ENCODE measurements around the gene SUPT20HL2. TPM values are rescaled to one million over a fixed set of nuclear protein-coding genes. Genes with fewer than 3 reads are reported as not detected.

The SUPT20HL2 gene
- total and polyA plus RNA-seq, 2 donors: not detected

DNA sequence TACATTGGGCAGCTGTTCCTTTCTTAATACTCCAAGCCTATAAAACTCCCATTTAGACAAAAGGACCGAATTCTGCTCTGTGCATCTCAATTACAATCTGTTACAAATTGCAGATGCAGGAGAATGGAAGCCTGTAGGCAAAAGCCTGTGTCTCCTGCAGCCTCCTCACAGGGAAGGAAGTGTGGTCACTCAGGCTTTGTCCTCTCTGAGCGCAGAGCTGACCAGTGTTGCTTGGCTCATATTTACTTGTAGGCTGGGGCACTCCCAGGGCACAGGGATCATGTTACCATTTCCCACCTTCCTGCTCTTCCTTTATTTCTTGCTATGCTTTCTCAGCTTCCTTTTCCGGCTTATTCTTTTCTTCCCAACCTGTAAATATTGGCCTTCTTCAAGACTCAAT, 15.7 kb downstream of the SUPT20HL2 start:
- no peak overlapping the region for H3K27ac ChIP-seq (ENCODE audit: low read depth in 1 of 2, low read length in 1 of 2)
- H3K27me3 ChIP-seq (ENCODE audit: control insufficient read depth in 2 of 2, insufficient read depth in 1 of 2, low read length in 1 of 2): no peaks in the 10 kb centered on the region
- H3K4me1 ChIP-seq (ENCODE audit: control insufficient read depth in 2 of 2, insufficient read depth in 2 of 2, low read length in 2 of 2): no peaks in the 10 kb centered on the region
- H3K9me3 ChIP-seq (ENCODE audit: control insufficient read depth in 2 of 2, insufficient read depth in 1 of 2, low read length in 1 of 2): no peaks in the 10 kb centered on the region
- no peak for DNase-seq (ENCODE audit: low read depth in 6 of 9, low spot score in 9 of 9)
- no peak overlapping the region for H3K4me3 ChIP-seq (ENCODE audit: low read length in 2 of 2)
- 81% methylated on average over 3 of the region's 3 CpGs for WGBS
- no peaks in the 10 kb centered on the region for H3K36me3 ChIP-seq (ENCODE audit: control insufficient read depth in 2 of 2, insufficient read depth in 2 of 2, low read length in 1 of 2)

DNA sequence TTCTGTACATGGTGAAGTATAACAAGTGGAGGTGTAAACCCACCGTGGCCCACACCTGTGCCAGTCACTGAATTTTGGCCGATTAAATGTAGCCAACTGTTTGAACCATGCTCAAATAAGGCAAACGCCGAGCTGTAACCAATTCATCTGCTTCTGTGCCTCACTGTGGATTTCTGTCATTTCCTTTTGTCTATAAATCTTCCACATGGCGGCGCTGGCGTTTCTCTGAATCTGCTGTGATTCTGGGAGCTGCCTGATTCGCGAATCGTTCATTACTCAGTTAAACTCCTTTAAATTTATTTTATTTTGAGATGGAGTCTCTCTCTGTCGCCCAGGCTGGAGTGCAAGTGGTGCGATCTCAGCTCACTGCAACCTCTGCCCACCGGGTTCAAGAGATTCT, 19.2 kb downstream of the SUPT20HL2 start:
- Histone ChIP-seq H3K4me1 (ENCODE audit: control insufficient read depth in 2 of 2, insufficient read depth in 2 of 2, low read length in 2 of 2) (no peaks in the 10 kb centered on the region), H3K27me3 (ENCODE audit: control insufficient read depth in 2 of 2, insufficient read depth in 1 of 2, low read length in 1 of 2) (no peaks in the 10 kb centered on the region), H3K27ac (ENCODE audit: low read depth in 1 of 2, low read length in 1 of 2) (no peak overlapping the region), H3K4me3 (ENCODE audit: low read length in 2 of 2) (no peak overlapping the region), H3K36me3 (ENCODE audit: control insufficient read depth in 2 of 2, insufficient read depth in 2 of 2, low read length in 1 of 2) (no peaks in the 10 kb centered on the region), H3K9me3 (ENCODE audit: control insufficient read depth in 2 of 2, insufficient read depth in 1 of 2, low read length in 1 of 2) (no peaks in the 10 kb centered on the region)
- peak in 5 of 9 donors; percentile 2 to 46 (median 13) for DNase-seq (ENCODE audit: low read depth in 6 of 9, low spot score in 9 of 9)
- WGBS: 33% methylated on average over 13 of the region's 13 CpGs

DNA sequence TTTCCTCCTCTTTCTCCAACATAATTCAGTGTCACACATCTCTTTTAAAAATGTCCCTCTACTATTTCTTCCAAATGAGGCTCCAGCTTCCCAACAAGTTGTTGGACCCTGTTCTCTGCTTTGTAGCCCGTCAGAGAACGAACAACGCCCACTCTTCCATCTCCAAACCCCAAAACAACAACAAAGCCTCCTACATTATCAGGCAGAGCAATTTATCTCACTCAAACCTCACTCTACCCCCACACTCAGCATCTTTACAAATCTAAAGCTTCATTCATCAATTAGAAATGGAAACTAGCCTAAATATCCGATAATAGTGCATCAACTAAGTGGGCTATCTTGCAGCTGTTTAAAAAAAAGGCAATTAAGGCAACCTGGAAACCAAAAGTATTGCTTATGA, 20.5 kb downstream of the SUPT20HL2 start:
- Histone ChIP-seq H3K4me3 (ENCODE audit: low read length in 2 of 2) (no peak overlapping the region), H3K4me1 (ENCODE audit: control insufficient read depth in 2 of 2, insufficient read depth in 2 of 2, low read length in 2 of 2) (no peaks in the 10 kb centered on the region), H3K27ac (ENCODE audit: low read depth in 1 of 2, low read length in 1 of 2) (no peak overlapping the region), H3K36me3 (ENCODE audit: control insufficient read depth in 2 of 2, insufficient read depth in 2 of 2, low read length in 1 of 2) (no peaks in the 10 kb centered on the region), H3K27me3 (ENCODE audit: control insufficient read depth in 2 of 2, insufficient read depth in 1 of 2, low read length in 1 of 2) (no peaks in the 10 kb centered on the region), H3K9me3 (ENCODE audit: control insufficient read depth in 2 of 2, insufficient read depth in 1 of 2, low read length in 1 of 2) (no peaks in the 10 kb centered on the region)
- no peak for DNase-seq (ENCODE audit: low read depth in 6 of 9, low spot score in 9 of 9)
- 99% methylated on average over 4 of the region's 4 CpGs for WGBS

DNA sequence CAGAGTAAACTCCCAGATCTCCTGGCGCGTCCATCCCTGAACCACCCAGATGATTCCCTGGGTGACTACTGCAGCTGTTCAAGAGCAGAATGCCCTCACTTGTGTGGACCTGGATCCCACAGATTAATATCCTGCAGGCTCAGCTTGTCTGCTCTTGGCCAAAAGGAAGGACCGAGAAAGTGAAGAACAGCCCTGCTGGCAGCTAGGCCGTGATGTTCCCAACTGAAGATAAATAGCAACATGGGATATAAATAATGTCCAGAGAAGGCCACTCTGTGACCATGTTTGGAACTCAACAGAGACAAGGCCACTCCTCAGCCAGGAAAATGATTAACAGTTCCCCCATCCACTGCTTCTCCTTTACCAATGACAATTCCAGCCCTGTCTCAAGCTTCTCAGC, 21.5 kb downstream of the SUPT20HL2 start:
- Histone ChIP-seq H3K27me3 (ENCODE audit: control insufficient read depth in 2 of 2, insufficient read depth in 1 of 2, low read length in 1 of 2) (no peaks in the 10 kb centered on the region), H3K4me1 (ENCODE audit: control insufficient read depth in 2 of 2, insufficient read depth in 2 of 2, low read length in 2 of 2) (no peaks in the 10 kb centered on the region), H3K9me3 (ENCODE audit: control insufficient read depth in 2 of 2, insufficient read depth in 1 of 2, low read length in 1 of 2) (no peaks in the 10 kb centered on the region), H3K4me3 (ENCODE audit: low read length in 2 of 2) (no peak overlapping the region), H3K27ac (ENCODE audit: low read depth in 1 of 2, low read length in 1 of 2) (no peak overlapping the region), H3K36me3 (ENCODE audit: control insufficient read depth in 2 of 2, insufficient read depth in 2 of 2, low read length in 1 of 2) (no peaks in the 10 kb centered on the region)
- DNase-seq (ENCODE audit: low read depth in 6 of 9, low spot score in 9 of 9): no peak
- 92% methylated on average over 4 of the region's 4 CpGs for WGBS

DNA sequence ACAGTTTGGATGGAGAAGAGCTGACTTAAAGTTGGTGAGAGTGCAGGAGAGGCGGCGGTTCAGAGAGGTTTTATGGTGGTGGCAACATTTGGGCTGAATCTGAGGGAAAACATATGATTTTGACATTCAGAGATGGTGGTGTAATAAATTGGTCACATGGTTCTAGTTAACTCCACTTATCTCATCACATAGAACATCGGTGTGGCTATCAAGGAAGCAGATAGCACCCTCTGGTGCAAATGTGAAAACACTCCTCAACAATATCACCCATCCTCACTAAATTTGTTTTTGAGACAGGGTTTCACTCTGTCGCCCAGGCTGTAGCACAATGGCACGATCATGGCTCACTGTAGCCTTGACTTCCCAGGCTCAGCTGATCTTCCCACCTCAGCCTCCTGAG, 28.8 kb downstream of the SUPT20HL2 start:
- no peaks in the 10 kb centered on the region for H3K36me3 ChIP-seq (ENCODE audit: control insufficient read depth in 2 of 2, insufficient read depth in 2 of 2, low read length in 1 of 2)
- no peaks in the 10 kb centered on the region for H3K27me3 ChIP-seq (ENCODE audit: control insufficient read depth in 2 of 2, insufficient read depth in 1 of 2, low read length in 1 of 2)
- H3K27ac ChIP-seq (ENCODE audit: low read depth in 1 of 2, low read length in 1 of 2): no peak overlapping the region
- DNase-seq (ENCODE audit: low read depth in 6 of 9, low spot score in 9 of 9): no peak
- 94% methylated on average over 5 of the region's 5 CpGs for WGBS
- no peaks in the 10 kb centered on the region for H3K9me3 ChIP-seq (ENCODE audit: control insufficient read depth in 2 of 2, insufficient read depth in 1 of 2, low read length in 1 of 2)
- H3K4me1 ChIP-seq (ENCODE audit: control insufficient read depth in 2 of 2, insufficient read depth in 2 of 2, low read length in 2 of 2): no peaks in the 10 kb centered on the region
- no peak overlapping the region for H3K4me3 ChIP-seq (ENCODE audit: low read length in 2 of 2)

DNA sequence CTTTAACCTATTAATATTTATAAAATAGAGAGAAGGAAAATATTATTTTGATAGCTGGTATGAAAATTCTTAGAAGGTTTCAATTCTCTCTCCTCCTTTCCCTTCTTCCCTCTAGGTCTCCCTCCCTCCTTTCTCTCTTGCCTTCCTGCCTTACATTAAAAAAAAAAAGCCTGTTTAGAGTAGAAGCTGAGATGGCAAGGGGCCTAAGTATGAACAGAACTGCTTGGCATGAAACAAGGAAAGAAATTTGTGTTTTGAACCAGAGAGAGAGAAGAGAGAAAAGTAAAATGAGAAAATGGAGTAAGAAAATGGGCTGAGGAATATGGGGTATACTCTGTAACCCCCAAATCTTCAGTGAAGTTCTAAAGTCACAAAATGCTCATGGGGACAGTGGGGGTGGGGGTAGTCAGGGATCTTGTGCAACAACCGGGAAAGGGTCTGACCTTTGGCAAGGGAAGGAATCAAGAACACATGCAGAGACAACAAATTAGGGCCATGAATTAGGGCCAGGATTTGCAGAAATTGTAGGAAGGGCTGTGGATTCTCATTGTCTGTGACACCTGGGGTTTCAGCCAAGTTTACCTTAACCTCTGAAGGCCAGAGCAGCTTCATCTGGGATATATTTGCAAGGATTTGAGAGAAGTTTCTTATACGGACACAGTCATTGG, 30.6 kb downstream of the SUPT20HL2 start:
- 94% methylated on average over 2 of the region's 2 CpGs for WGBS

DNA sequence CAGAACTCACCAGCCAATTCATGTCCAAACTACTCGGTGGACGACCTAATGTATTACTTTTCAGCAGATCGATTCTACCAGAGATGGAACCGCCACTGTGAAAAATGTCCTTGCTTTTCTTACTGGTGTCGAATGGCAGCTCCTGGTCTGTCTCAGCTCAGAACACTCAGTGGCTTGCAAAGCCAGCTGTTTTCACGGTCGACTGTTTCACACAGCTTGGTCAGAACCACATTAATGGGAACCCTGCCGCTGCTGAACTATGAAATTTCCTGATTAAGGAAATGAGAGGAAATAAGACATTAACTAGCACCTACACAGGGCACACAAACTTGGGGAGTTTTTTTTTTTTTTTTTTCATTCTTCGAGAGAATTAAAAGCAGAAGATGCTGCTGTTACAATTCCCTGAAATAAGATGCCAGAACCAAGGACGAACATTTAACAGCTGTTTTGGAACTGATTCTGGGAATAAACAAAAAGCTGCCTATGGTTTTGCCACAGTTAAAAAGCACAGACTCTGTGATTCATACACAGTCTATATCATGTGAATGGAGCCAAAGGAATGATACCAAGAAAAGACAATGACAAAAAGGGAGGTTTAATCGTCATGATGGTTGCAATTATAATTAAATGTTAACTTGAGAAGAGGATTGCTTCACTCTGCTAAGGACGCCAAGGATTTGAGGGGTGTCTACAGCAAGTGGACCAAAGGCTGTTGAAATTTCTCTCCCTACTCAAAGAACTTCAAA, 31.3 kb downstream of the SUPT20HL2 start:
- Histone ChIP-seq H3K27ac (ENCODE audit: low read depth in 1 of 2, low read length in 1 of 2) (no peak overlapping the region), H3K9me3 (ENCODE audit: control insufficient read depth in 2 of 2, insufficient read depth in 1 of 2, low read length in 1 of 2) (no peaks in the 10 kb centered on the region), H3K4me3 (ENCODE audit: low read length in 2 of 2) (no peak overlapping the region), H3K27me3 (ENCODE audit: control insufficient read depth in 2 of 2, insufficient read depth in 1 of 2, low read length in 1 of 2) (no peaks in the 10 kb centered on the region), H3K36me3 (ENCODE audit: control insufficient read depth in 2 of 2, insufficient read depth in 2 of 2, low read length in 1 of 2) (no peaks in the 10 kb centered on the region), H3K4me1 (ENCODE audit: control insufficient read depth in 2 of 2, insufficient read depth in 2 of 2, low read length in 2 of 2) (no peaks in the 10 kb centered on the region)
- DNase-seq (ENCODE audit: low read depth in 6 of 9, low spot score in 9 of 9): no peak
- WGBS: 30% methylated on average over 12 of the region's 12 CpGs

More for the DNA sequence above, 30.6 kb downstream of the SUPT20HL2 start:
- no peak overlapping the region for H3K4me3 ChIP-seq (ENCODE audit: low read length in 2 of 2)
- H3K9me3 ChIP-seq (ENCODE audit: control insufficient read depth in 2 of 2, insufficient read depth in 1 of 2, low read length in 1 of 2): no peaks in the 10 kb centered on the region
- no peaks in the 10 kb centered on the region for H3K4me1 ChIP-seq (ENCODE audit: control insufficient read depth in 2 of 2, insufficient read depth in 2 of 2, low read length in 2 of 2)
- no peaks in the 10 kb centered on the region for H3K27me3 ChIP-seq (ENCODE audit: control insufficient read depth in 2 of 2, insufficient read depth in 1 of 2, low read length in 1 of 2)
- no peak for DNase-seq (ENCODE audit: low read depth in 6 of 9, low spot score in 9 of 9)
- no peaks in the 10 kb centered on the region for H3K36me3 ChIP-seq (ENCODE audit: control insufficient read depth in 2 of 2, insufficient read depth in 2 of 2, low read length in 1 of 2)
- H3K27ac ChIP-seq (ENCODE audit: low read depth in 1 of 2, low read length in 1 of 2): no peak overlapping the region

DNA sequence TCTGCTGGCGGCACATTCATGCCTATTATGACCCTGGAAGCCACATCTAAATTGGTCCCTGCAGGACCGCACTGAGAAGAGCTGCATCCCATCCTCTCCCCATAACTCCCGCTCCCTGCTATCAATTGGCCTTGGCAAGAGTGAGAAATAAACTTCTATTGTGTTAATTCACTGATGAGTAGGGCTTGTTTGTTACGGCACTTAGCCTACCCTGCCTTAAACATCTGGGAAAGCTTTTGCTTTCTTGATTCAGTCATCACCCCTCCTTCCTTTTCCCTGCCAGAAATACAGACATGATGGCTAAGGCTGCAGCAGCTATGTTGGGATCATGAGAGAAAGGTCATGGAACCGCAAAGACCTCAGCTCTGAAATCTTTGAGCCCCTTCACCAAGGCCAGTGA, 36.5 kb downstream of the SUPT20HL2 start:
- H3K27ac ChIP-seq (ENCODE audit: low read depth in 1 of 2, low read length in 1 of 2): no peak overlapping the region
- WGBS: over 99% methylated on average over 5 of the region's 5 CpGs
- no peak for DNase-seq (ENCODE audit: low read depth in 6 of 9, low spot score in 9 of 9)
- H3K27me3 ChIP-seq (ENCODE audit: control insufficient read depth in 2 of 2, insufficient read depth in 1 of 2, low read length in 1 of 2): no peaks in the 10 kb centered on the region
- no peaks in the 10 kb centered on the region for H3K9me3 ChIP-seq (ENCODE audit: control insufficient read depth in 2 of 2, insufficient read depth in 1 of 2, low read length in 1 of 2)
- no peaks in the 10 kb centered on the region for H3K4me1 ChIP-seq (ENCODE audit: control insufficient read depth in 2 of 2, insufficient read depth in 2 of 2, low read length in 2 of 2)
- no peaks in the 10 kb centered on the region for H3K36me3 ChIP-seq (ENCODE audit: control insufficient read depth in 2 of 2, insufficient read depth in 2 of 2, low read length in 1 of 2)
- H3K4me3 ChIP-seq (ENCODE audit: low read length in 2 of 2): no peak overlapping the region

DNA sequence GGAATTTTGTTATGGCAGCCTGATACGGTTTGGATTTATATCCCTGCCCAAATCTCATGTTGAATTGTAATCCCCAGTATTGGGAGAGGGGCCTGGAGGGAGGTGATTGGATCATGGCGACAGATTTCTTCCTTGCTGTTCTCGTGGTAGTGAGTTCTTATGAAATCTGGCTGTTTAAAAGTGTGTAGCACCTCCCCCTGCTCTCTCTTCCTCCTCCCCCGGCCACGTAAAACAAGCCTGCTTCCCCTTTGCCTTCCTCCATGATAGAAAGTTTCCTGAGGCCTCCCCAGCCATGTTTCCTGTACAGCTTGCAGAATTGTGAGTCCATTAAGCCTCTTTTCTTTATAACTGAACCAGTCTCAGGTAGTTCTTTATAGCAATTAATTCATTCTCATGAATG, 37.9 kb downstream of the SUPT20HL2 start:
- H3K4me1 ChIP-seq (ENCODE audit: control insufficient read depth in 2 of 2, insufficient read depth in 2 of 2, low read length in 2 of 2): no peaks in the 10 kb centered on the region
- no peak overlapping the region for H3K27ac ChIP-seq (ENCODE audit: low read depth in 1 of 2, low read length in 1 of 2)
- no peaks in the 10 kb centered on the region for H3K27me3 ChIP-seq (ENCODE audit: control insufficient read depth in 2 of 2, insufficient read depth in 1 of 2, low read length in 1 of 2)
- DNase-seq (ENCODE audit: low read depth in 6 of 9, low spot score in 9 of 9): no peak
- H3K9me3 ChIP-seq (ENCODE audit: control insufficient read depth in 2 of 2, insufficient read depth in 1 of 2, low read length in 1 of 2): no peaks in the 10 kb centered on the region
- WGBS: 61% methylated on average over 5 of the region's 5 CpGs
- no peak overlapping the region for H3K4me3 ChIP-seq (ENCODE audit: low read length in 2 of 2)
- H3K36me3 ChIP-seq (ENCODE audit: control insufficient read depth in 2 of 2, insufficient read depth in 2 of 2, low read length in 1 of 2): no peaks in the 10 kb centered on the region

Data from thymus (tissue), 11 donors.